Esophagus muscularis mucosa (tissue), 4 donors: ENCODE data around the gene LDAH. TPM values are rescaled to one million over a fixed set of nuclear protein-coding genes. Genes with fewer than 3 reads are reported as not detected.

ENCODE experiments used
- DNase-seq: peaks from one replicate; pipeline ENCODE4 v3.0.0-alpha.2; 2017; ENCODE audit errors: extremely low spot score
- H3K27ac ChIP-seq, 4 donors: fragments of 200-600 bp; sonication (generic); replicated peaks in 1 of 4; 1 replicate in 3 of 4; 2 replicates in 1 of 4; pipeline ENCODE4 v1.5.1; 2016 to 2019; ENCODE audit warnings: mild to moderate bottlenecking in 1 of 4
- H3K27me3 ChIP-seq, 4 donors: fragments of 200-600 bp; sonication (generic); one replicate each; pipeline versions ENCODE4 v1.5.1 to v1.6.0; 2016 to 2019
- H3K36me3 ChIP-seq, 4 donors: fragments of 200-600 bp; sonication (generic); one replicate each; pipeline ENCODE4 v1.5.1; 2016 to 2019
- H3K4me1 ChIP-seq, 4 donors: fragments of 200-600 bp; sonication (generic); one replicate each; pipeline ENCODE4 v1.5.1; 2016 to 2019
- H3K4me3 ChIP-seq, 4 donors: fragments of 200-600 bp; sonication (generic); 1 replicate in 2 of 4; 2 replicates in 2 of 4; pipeline ENCODE4 v1.5.1; 2016 to 2019; ENCODE audit warnings: mild to moderate bottlenecking in 4 of 4, moderate library complexity in 1 of 4
- H3K9me3 ChIP-seq, 4 donors: fragments of 200-600 bp; sonication (generic); 1 replicate in 3 of 4; 2 replicates in 1 of 4; pipeline ENCODE4 v1.5.1; 2016 to 2019
- EP300 ChIP-seq: sonication (generic); formaldehyde crosslinking; IDR thresholded peaks from one replicate; pipeline ENCODE4 v1.6.1; 2017; ENCODE audit warnings: antibody characterized with exemption
- POLR2A ChIP-seq: fragments of 450-650 bp; IDR thresholded peaks from one replicate; pipeline ENCODE4 v1.6.1; 2017; ENCODE audit warnings: antibody characterized with exemption, moderate library complexity, mild to moderate bottlenecking, low read depth
- POLR2AphosphoS5 ChIP-seq, 2 donors: sonication (generic); formaldehyde crosslinking; IDR thresholded peaks; one replicate each; pipeline ENCODE4 v1.6.1; 2017; ENCODE audit warnings: antibody characterized with exemption in 2 of 2
- WGBS: methylation state at CpG from one replicate; pipeline ENCODE4 v1.1.5; 2018; 5-methylcytosine and 5-hydroxymethylcytosine counted together
- intact Hi-C: fragments of 100-400 bp; cut with DNase I; formaldehyde crosslinking; loops from one replicate; pipeline ENCODE4 v1.15.1; 2023
- total RNA-seq, 4 donors: library from RNA; depleted of rRNA; stranded (reverse); fragments of >200 nt; gene quantifications; one replicate each; pipeline versions ENCODE4 v1.1.0 to v1.2.1, GENCODE V29; 2016
- TF ChIP-seq, protein P1 (sequence below), 3 experiments: fragments of 200-600 bp in 2 of 3; fragments of 450-650 bp in 1 of 3; sonication (generic) in 2 of 3; IDR thresholded peaks; one replicate each; pipeline ENCODE4 v1.5.1; 2017 to 2019; ENCODE audit warnings: antibody characterized with exemption in 3 of 3, mild to moderate bottlenecking in 2 of 3, moderate library complexity in 1 of 3

Gene LDAH
- total RNA-seq, 4 donors from 2014 or later, result 7.9 to 13.7 (median 11.9) TPM

DNA sequence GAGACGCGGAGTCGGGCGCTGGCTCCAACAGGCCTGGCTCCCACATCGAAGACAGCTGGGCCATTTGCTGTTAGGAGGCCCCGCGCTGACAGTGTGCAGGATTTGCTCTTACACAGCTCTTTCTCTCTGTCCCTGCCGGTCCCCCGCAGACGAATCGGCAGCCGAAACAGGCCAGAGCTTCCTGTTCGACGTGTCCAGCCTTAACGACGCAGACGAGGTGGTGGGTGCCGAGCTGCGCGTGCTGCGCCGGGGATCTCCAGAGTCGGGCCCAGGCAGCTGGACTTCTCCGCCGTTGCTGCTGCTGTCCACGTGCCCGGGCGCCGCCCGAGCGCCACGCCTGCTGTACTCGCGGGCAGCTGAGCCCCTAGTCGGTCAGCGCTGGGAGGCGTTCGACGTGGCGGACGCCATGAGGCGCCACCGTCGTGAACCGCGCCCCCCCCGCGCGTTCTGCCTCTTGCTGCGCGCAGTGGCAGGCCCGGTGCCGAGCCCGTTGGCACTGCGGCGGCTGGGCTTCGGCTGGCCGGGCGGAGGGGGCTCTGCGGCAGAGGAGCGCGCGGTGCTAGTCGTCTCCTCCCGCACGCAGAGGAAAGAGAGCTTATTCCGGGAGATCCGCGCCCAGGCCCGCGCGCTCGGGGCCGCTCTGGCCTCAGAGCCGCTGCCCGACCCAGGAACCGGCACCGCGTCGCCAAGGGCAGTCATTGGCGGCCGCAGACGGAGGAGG lies 152.4 kb downstream of the LDAH start:
- intact Hi-C loops, result no loop called here
- no CpG with 5 or more reads among the region's 83 CpGs for whole genome bisulfite sequencing
- H3K27ac ChIP-seq, result no peak overlapping the region
- H3K36me3 ChIP-seq, result no peaks in the 10 kb centered on the region
- H3K27me3 ChIP-seq, result peaks cover 8 to 98% (median 59%) of the 10 kb centered on the region in 4 donors
- peaks cover 35 to 76% (median 67%) of the 10 kb centered on the region in 4 donors for H3K4me1 ChIP-seq
- no peak for DNase-seq
- H3K9me3 ChIP-seq, result no peaks in the 10 kb centered on the region
- TF ChIP-seq POLR2A (no peak), POLR2AphosphoS5 (IDR thresholded peaks at IDR 0.05) (no peak), EP300 (no peak)
- TF ChIP-seq, protein P1, sequence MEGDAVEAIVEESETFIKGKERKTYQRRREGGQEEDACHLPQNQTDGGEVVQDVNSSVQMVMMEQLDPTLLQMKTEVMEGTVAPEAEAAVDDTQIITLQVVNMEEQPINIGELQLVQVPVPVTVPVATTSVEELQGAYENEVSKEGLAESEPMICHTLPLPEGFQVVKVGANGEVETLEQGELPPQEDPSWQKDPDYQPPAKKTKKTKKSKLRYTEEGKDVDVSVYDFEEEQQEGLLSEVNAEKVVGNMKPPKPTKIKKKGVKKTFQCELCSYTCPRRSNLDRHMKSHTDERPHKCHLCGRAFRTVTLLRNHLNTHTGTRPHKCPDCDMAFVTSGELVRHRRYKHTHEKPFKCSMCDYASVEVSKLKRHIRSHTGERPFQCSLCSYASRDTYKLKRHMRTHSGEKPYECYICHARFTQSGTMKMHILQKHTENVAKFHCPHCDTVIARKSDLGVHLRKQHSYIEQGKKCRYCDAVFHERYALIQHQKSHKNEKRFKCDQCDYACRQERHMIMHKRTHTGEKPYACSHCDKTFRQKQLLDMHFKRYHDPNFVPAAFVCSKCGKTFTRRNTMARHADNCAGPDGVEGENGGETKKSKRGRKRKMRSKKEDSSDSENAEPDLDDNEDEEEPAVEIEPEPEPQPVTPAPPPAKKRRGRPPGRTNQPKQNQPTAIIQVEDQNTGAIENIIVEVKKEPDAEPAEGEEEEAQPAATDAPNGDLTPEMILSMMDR (IDR thresholded peaks at IDR 0.05), result no peak
- peak overlapping the region; percentile 19 to 39 (median 30) for H3K4me3 ChIP-seq

DNA sequence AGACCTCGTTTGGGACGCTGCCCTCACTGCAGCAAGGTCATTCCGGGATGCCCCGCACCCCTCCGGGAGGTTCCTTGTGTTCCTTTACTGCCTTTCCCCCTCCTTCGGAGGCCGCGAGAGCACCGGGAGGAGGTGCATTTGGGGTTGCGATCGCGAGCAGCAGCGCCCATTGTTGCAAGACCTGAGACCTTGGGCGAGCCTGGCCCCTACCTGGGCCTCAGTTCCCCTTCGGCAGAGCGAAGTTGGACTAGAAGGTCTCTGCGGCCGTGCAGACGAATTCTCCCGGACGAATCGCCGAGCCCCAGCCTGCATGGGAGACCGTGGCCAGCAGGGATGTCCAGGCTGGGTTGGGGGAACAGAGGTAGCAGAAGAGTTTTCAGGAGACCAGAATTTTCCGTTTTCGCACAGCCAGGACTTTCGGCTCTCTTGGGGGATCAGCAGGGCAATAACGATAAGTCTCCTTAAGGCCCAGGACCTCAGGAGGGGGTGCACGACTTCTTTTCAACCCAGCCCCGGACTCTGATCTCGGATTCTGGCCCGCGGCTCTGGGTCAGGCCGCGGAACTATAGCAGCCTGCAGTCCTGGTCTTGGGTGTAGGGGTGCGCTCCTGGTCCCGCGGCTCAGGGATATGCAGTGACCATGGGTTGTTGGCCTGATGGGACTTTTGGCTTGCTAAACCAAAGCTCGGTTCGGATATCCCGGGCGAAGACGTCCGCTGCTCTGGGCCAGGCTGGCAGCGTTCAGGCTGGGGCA lies 153.2 kb downstream of the LDAH start:
- Histone ChIP-seq H3K4me3 (peak overlapping the region in 1 of 4 donors; percentile 36), H3K27ac (no peak overlapping the region), H3K36me3 (no peaks in the 10 kb centered on the region), H3K9me3 (no peaks in the 10 kb centered on the region), H3K27me3 (peaks cover 8 to 99% (median 66%) of the 10 kb centered on the region in 4 donors), H3K4me1 (peaks cover 32 to 76% (median 65%) of the 10 kb centered on the region in 4 donors)
- TF ChIP-seq EP300, result no peak
- TF ChIP-seq POLR2A, result no peak
- TF ChIP-seq, protein P1 (IDR thresholded peaks at IDR 0.05), result no peak
- no peak for TF ChIP-seq POLR2AphosphoS5 (IDR thresholded peaks at IDR 0.05)
- intact Hi-C loops, result loop anchor here (10.0 kb wide), 1 partner anchor 155 kb away; the partner anchor contains the start of gene LDAH
- no peak for DNase-seq
- 48% methylated on average over 28 of the region's 45 CpGs for WGBS

GRCh38 chr2:20668871-20669475 lies 153.9 kb downstream of the LDAH start:
- Histone ChIP-seq H3K4me1 (peaks cover 27 to 79% (median 64%) of the 10 kb centered on the region in 4 donors), H3K36me3 (no peaks in the 10 kb centered on the region), H3K9me3 (no peaks in the 10 kb centered on the region), H3K27ac (peak overlapping the region in 3 of 4 donors; percentile 19 to 26 (median 20)), H3K27me3 (peaks cover 8 to 99% (median 73%) of the 10 kb centered on the region in 4 donors), H3K4me3 (peak overlapping the region in 1 of 4 donors; percentile 56)
- DNase-seq, result no peak
- TF ChIP-seq EP300 (no peak), POLR2A (no peak), POLR2AphosphoS5 (IDR thresholded peaks at IDR 0.05) (no peak)
- TF ChIP-seq, protein P1 (IDR thresholded peaks at IDR 0.05), result no peak
- WGBS, result 72% methylated on average over 5 of the region's 8 CpGs
- intact Hi-C loops, result loop anchor here (10.0 kb wide), 1 partner anchor 156 kb away; the partner anchor contains the start of gene LDAH

DNA sequence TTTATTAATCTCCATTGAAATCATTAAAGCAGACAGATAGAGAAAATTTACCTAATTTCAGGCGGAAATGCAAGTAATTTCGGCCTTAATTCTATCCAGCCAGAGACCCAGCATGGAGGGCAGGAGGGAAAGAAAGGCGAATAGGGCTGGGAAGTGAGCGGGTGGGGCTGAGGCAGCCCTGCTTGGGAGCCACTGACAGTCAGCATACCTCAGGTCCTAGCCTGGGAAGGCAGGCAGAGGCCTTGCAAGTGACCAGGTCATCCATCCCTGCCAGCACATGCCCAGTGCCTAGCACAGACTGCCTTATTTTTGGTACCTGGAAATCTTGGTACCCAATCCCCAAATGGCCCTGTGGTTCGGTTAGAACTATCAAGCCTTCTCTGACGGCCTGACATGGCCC lies 154.4 kb downstream of the LDAH start:
- peak overlapping the region in 3 of 4 donors; percentile 53 to 68 (median 56) for H3K4me3 ChIP-seq

More for the DNA sequence above, 154.4 kb downstream of the LDAH start:
- TF ChIP-seq, protein P1 (IDR thresholded peaks at IDR 0.05), result no peak
- no peak for TF ChIP-seq POLR2AphosphoS5 (IDR thresholded peaks at IDR 0.05)
- no peak for TF ChIP-seq POLR2A
- no peak for TF ChIP-seq EP300
- 89% methylated on average over 6 of the region's 6 CpGs for WGBS
- Histone ChIP-seq H3K9me3 (no peaks in the 10 kb centered on the region), H3K27me3 (peaks cover 8 to 99% (median 72%) of the 10 kb centered on the region in 4 donors), H3K27ac (peak overlapping the region in 3 of 4 donors; percentile 73 to 77 (median 76)), H3K4me1 (peaks cover 27 to 79% (median 64%) of the 10 kb centered on the region in 4 donors), H3K36me3 (no peaks in the 10 kb centered on the region)
- intact Hi-C loops, result loop anchor here (10.0 kb wide), 1 partner anchor 156 kb away; the partner anchor contains the start of gene LDAH
- DNase-seq, result no peak
